Spinal cord (tissue), 10 donors: Measurements from ENCODE around the gene PRKD1. TPM values are rescaled to one million over a fixed set of nuclear protein-coding genes. Genes with fewer than 3 reads are reported as not detected.

Experiments used
- DNase-seq, 6 donors: peaks; one replicate each; pipeline versions ENCODE4 v3.0.0 to v3.0.0-alpha.2; 2013 to 2015; ENCODE audit warnings: low spot score in 6 of 6, low read depth in 4 of 6
- H3K27ac ChIP-seq: one replicate; pipeline ENCODE4 v1.5.1; 2013; ENCODE audit warnings: low read depth, low read length, control low read depth
- H3K27me3 ChIP-seq: one replicate; pipeline ENCODE4 v1.6.1; 2013; ENCODE audit warnings: low read length; ENCODE audit not compliant: control insufficient read depth, insufficient read depth
- H3K36me3 ChIP-seq: one replicate; pipeline ENCODE4 v1.6.1; 2013; ENCODE audit warnings: low read length; ENCODE audit not compliant: control insufficient read depth, insufficient read depth
- H3K4me1 ChIP-seq: one replicate; pipeline ENCODE4 v1.6.1; 2013; ENCODE audit warnings: low read length; ENCODE audit not compliant: control insufficient read depth, insufficient read depth
- H3K4me3 ChIP-seq: one replicate; pipeline ENCODE4 v1.5.1; 2013; ENCODE audit warnings: low read depth, low read length, control low read depth
- H3K9me3 ChIP-seq: one replicate; pipeline ENCODE4 v1.6.1; 2013; ENCODE audit warnings: low read length; ENCODE audit not compliant: control insufficient read depth, insufficient read depth
- WGBS: methylation state at CpG from one replicate; pipeline ENCODE4 v1.1.5; 2013; ENCODE audit warnings: missing lambda C conversion rate; ENCODE audit not compliant: insufficient coverage; 5-methylcytosine and 5-hydroxymethylcytosine counted together
- polyA plus RNA-seq, 2 donors: library from polyadenylated mRNA; unstranded; fragments of 120-200 nt; gene quantifications; one replicate each; pipeline ENCODE4 v1.2.1, GENCODE V29; 2013; ENCODE audit not compliant: insufficient read length in 2 of 2
- total RNA-seq, 2 donors: library from RNA; depleted of rRNA in 1 of 2; stranded (reverse); fragments of 120-200 nt in 1 of 2; fragments of >200 nt in 1 of 2; gene quantifications; one replicate each; pipeline versions ENCODE4 v1.2.3 to v1.2.4, GENCODE V29; 2013 to 2014
- donor health status: healthy.

The PRKD1 gene
- total and polyA plus RNA-seq, 4 donors = 14.4 to 23.9 (median 20.9) TPM

DNA sequence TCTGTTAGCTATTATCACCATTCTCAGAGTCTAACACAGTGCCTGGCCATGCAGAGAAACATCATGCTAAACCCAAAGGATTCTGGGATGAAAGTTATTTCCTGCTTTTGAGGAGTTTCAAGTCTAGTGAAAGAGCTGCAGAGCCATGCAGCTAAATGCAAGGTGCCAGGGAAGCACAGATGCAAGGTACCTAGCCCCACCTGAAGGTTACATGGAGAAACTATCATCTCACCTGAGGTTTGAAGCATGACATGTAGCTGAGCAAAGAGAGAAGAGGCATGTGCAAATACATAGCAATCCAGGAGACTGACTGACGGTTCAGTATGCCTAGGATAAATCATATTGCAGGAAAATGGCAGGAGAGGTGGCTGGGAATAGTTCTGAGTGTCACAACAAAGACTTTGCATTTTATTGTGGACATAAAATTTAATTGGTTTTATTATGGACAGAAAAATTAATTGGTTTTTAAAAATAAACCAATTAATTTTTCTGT is 170.4 kb downstream of the PRKD1 start:
- no peaks in the 10 kb centered on the region for H3K36me3 ChIP-seq

DNA sequence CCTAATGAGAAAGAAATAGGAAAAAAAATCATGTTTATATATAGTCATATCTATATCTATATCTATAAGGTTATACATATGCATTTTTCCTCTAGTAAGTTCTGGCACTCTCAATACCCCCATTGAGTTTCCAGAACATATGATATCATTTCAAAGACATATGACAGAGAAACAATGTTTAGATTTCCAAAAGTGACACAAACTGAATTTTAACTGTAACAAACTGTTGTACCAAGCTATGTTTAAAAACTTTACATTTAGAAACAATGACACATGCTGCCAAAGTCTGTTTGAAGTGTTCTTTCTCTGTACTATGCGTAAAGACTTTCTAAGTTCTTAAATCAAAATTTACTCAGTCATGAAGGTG is 171.6 kb downstream of the PRKD1 start:
- Histone ChIP-seq H3K27me3 (no peaks in the 10 kb centered on the region), H3K4me1 (peaks cover 5% of the 10 kb centered on the region), H3K27ac (no peak overlapping the region), H3K9me3 (no peaks in the 10 kb centered on the region), H3K4me3 (no peak overlapping the region), H3K36me3 (no peaks in the 10 kb centered on the region)
- no CpG with 5 or more reads among the region's 1 CpG for WGBS
- peak in 1 of 6 donors; percentile 63 for DNase-seq

More for the DNA sequence above, 170.4 kb downstream of the PRKD1 start:
- H3K27ac ChIP-seq = no peak overlapping the region
- whole genome bisulfite sequencing = no CpG with 5 or more reads among the region's 1 CpG
- no peaks in the 10 kb centered on the region for H3K9me3 ChIP-seq
- peaks cover 5% of the 10 kb centered on the region for H3K4me1 ChIP-seq
- no peak overlapping the region for H3K4me3 ChIP-seq
- H3K27me3 ChIP-seq = no peaks in the 10 kb centered on the region
- DNase-seq = no peak

DNA sequence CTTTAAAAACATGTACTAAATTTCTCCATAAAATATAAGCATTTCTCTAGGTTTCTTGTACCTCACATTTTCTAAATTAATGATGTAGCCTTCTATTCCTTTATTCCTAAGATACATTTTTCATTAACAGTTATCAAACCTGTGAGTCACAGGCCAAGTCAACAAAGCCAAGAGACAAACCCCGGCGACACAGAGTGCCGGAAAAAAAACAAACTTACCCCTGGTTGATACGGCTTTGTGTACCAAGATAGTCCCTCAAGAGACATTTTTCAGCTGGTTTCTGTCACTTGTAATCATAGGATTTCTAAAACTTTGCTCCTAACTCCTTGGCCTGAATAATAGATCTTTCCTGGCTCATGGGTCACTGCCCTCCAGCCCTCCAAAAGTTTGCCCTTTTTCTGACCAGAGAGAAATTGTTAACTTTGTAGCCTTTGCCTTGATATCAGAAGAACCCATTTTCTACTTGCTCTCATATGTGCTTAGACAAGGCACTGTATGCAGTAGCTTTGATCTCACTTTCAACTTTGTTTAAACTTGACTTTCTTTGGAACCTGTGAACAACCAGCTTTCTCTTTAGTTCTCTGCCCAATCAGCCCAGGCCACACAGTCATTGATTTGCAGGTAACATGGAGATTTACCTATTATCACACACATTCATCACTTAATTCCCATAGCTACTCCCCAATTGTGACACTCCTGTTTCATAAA is 172.2 kb downstream of the PRKD1 start:
- H3K9me3 ChIP-seq = no peaks in the 10 kb centered on the region
- H3K4me3 ChIP-seq = no peak overlapping the region
- DNase-seq = no peak
- no peaks in the 10 kb centered on the region for H3K36me3 ChIP-seq
- H3K27ac ChIP-seq = no peak overlapping the region
- H3K27me3 ChIP-seq = no peaks in the 10 kb centered on the region
- WGBS = 81% methylated on average over 4 of the region's 4 CpGs
- peaks cover 4% of the 10 kb centered on the region for H3K4me1 ChIP-seq

DNA sequence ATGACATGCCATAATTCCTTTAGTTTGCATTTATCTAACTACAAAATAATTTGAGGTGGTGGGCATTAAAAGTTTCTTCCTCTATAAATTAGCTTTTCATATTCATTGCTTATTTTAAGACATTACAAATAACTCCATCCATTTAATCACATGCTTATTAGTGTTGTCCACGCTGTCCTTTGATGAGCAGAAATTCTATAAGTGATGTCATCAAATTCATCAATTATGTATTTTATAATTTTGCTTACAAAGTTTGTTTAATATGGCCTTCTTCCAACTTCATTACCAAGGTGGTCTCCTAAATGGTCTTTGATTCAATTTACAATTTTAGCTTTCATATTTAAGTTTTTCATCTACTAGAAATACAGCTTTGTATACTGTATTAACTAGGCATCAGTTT is 173.5 kb downstream of the PRKD1 start:
- Histone ChIP-seq H3K36me3 (no peaks in the 10 kb centered on the region), H3K4me1 (no peaks in the 10 kb centered on the region), H3K4me3 (no peak overlapping the region), H3K9me3 (no peaks in the 10 kb centered on the region), H3K27me3 (no peaks in the 10 kb centered on the region), H3K27ac (no peak overlapping the region)
- DNase-seq = no peak
- no CpG with 5 or more reads among the region's 1 CpG for WGBS

DNA sequence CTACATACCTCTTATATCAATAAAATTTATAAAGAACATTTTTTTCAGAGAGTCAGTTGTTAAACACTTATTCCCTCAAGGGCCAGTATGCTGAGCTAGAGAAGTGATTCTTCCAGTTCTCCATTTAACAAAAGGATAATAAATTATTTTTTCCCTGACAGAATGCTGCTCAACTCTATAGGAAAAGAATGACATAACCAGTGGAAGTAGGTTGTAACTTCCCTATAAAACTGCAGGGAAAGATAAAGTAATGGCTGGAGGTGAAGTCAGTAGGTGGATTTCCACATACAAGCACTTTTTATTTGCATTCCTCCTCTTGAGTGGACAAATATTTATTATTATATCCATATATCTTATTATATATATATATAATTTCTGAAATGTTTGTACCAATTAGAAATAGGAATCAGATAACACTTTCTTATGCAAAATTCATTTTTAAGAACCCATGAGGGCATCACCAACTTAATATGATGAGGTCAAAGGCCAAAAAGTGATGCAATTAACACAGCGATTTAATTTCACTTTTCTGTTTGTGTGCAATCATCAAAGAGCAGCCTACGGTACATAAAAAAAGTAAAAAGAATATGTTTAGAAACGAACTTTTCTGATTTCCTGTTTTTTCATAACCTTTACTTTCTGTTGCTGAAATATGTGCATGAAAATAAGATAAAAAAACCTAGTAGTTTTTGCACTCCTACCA is 175.3 kb downstream of the PRKD1 start:
- WGBS = no CpG with 5 or more reads among the region's 3 CpGs
- Histone ChIP-seq H3K36me3 (no peaks in the 10 kb centered on the region), H3K4me1 (no peaks in the 10 kb centered on the region), H3K4me3 (no peak overlapping the region), H3K27me3 (no peaks in the 10 kb centered on the region), H3K9me3 (no peaks in the 10 kb centered on the region), H3K27ac (no peak overlapping the region)
- DNase-seq = no peak

DNA sequence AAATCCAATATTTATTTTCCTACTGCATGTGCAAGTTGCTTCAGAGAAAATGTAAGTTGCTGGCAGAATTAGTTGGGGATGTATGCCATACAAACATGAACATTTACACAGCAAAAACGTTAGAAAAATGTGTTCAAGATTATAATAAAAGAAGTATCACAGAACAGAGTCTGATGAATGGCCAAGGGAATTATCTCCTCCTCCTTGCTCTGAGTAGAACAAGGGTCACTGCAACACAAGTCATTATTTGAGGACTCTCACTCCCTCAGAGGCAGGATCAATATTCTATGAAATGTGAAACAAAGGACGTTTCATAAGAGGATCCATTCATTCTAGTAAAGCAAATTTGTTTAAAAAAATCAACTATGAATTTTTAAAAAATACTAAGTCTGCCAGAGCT is 177.8 kb downstream of the PRKD1 start:
- no peaks in the 10 kb centered on the region for H3K9me3 ChIP-seq
- no peaks in the 10 kb centered on the region for H3K4me1 ChIP-seq
- H3K4me3 ChIP-seq = no peak overlapping the region
- no peaks in the 10 kb centered on the region for H3K36me3 ChIP-seq
- no peak for DNase-seq
- H3K27me3 ChIP-seq = no peaks in the 10 kb centered on the region
- no peak overlapping the region for H3K27ac ChIP-seq
- WGBS = no CpG with 5 or more reads among the region's 2 CpGs

DNA sequence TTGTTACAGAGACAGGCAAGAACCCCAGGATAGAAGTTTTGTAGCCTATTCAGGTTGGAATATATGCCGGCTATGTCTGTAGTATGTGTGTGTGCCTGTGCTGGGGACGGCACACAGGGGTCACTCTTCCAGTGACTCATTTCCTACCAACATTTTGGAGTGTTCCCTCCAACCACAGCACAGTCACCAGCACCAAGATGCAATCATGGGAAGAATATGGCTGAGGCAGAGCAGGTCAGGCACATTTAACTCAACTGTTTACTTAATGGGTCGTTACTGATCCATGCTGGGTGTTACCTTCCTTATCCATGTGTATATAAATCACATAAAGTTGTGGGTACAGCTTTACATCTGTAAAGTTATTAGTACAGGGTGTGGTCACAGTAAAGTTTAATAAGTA is 178.3 kb downstream of the PRKD1 start:
- no peak for DNase-seq
- Histone ChIP-seq H3K36me3 (no peaks in the 10 kb centered on the region), H3K4me1 (peaks cover 2% of the 10 kb centered on the region), H3K4me3 (no peak overlapping the region), H3K9me3 (no peaks in the 10 kb centered on the region), H3K27me3 (no peaks in the 10 kb centered on the region), H3K27ac (no peak overlapping the region)
- no CpG with 5 or more reads among the region's 3 CpGs for WGBS

DNA sequence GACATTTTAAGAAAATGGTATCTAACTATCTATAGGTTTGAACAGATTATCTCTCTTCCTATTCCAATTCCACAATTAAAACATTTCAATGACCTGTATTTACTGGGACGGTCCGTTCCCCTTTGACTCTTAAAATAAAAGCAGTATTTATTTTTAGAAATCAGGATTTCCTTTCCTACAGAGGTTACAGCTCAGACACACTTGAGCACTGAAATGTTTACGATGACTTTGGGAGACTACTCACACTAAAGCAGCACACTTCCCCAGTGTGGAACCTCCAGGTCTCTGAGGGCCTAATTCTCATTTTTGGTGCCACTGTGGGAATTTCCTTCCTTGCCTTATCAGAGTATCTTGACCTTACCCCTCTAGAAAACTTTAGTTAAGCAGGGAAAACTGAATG is 181.8 kb downstream of the PRKD1 start:
- Histone ChIP-seq H3K4me1 (peaks cover 6% of the 10 kb centered on the region), H3K9me3 (no peaks in the 10 kb centered on the region), H3K4me3 (no peak overlapping the region), H3K27ac (no peak overlapping the region), H3K27me3 (no peaks in the 10 kb centered on the region), H3K36me3 (no peaks in the 10 kb centered on the region)
- 67% methylated on average over 1 of the region's 3 CpGs for WGBS
- DNase-seq = no peak

DNA sequence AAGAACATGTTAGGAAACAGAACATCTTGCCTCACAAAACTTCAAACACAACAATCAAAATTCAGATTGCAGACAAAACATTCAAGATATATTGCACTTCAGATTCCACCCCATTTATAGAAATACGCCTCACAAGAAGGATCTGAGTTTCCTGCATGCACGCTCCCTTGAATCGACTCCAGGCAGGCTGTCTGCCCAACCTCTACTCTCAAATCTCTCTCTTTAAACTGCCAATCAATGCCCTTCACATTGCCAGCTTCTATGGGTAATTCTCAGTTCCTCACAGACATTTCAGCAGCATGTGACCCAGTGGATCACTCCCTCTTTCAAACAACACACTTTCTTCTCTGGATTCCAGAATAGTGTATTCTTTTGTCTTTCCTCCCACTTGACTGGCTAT is 184.1 kb downstream of the PRKD1 start:
- peaks cover 6% of the 10 kb centered on the region for H3K4me1 ChIP-seq

DNA sequence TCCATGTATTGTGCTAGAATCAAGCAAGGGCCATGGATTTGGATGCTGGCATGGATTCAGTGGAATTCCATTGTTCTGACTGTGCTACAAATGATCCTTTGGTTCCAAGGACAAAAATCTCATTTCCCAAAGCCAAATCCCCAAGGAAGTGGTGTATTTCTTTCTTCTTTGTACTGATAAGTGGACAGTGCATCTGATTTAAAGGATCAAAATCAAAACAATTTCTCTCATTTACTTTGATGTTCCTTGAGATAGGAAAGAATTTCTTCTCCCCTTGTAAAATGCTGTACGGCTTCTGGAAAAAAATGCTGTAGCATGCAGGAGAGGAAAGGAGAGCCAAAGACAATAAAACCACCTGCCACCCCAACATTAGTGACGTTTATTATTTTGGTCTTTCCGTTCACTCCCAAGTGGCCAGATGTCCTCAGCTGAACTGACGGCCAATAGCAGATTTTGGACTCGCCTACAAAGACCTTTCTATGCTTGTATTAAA is 185.7 kb downstream of the PRKD1 start:
- no peak overlapping the region for H3K4me3 ChIP-seq
- H3K9me3 ChIP-seq = no peaks in the 10 kb centered on the region
- no peaks in the 10 kb centered on the region for H3K36me3 ChIP-seq
- H3K27ac ChIP-seq = no peak overlapping the region
- no peaks in the 10 kb centered on the region for H3K27me3 ChIP-seq
- DNase-seq = peak in 2 of 6 donors; percentile 16 to 52
- no CpG with 5 or more reads among the region's 5 CpGs for WGBS
- H3K4me1 ChIP-seq = peaks cover 6% of the 10 kb centered on the region

More for the DNA sequence above, 184.1 kb downstream of the PRKD1 start:
- Histone ChIP-seq H3K27me3 (no peaks in the 10 kb centered on the region), H3K36me3 (no peaks in the 10 kb centered on the region), H3K9me3 (no peaks in the 10 kb centered on the region), H3K4me3 (no peak overlapping the region), H3K27ac (no peak overlapping the region)
- 63% methylated on average over 3 of the region's 3 CpGs for WGBS
- DNase-seq = peak in 1 of 6 donors; percentile 80
